ENCODE measurements around the gene PAQR4. TPM values are rescaled to one million over a fixed set of nuclear protein-coding genes. Genes with fewer than 3 reads are reported as not detected.

PAQR4 gene
- total RNA-seq, 2 donors from 2014 or later = 8.8 to 13.2 TPM

GRCh38 chr16:2955438-2955778, 13.7 kb upstream of the PAQR4 start:
- Histone ChIP-seq H3K36me3 (replicated peaks in 1 of 2; ENCODE audit: insufficient read depth in 1 of 2, low read depth in 2 of 2) (no peaks in the 10 kb centered on the region), H3K27ac (no peak overlapping the region), H3K27me3 (no peaks in the 10 kb centered on the region), H3K4me3 (no peak overlapping the region), H3K4me1 (peaks cover 12% of the 10 kb centered on the region), H3K9me3 (no peaks in the 10 kb centered on the region)
- DNase-seq = no peak
- intact Hi-C loops (cut with DNase I) = no loop called here
- TF ChIP-seq POLR2A (IDR thresholded peaks at IDR 0.05) (no peak), CTCF (IDR thresholded peaks at IDR 0.05) (no peak)
- ATAC-seq = no peak
- 69 to 87% methylated on average over 6 of the region's 10 CpGs for WGBS, 2 donors

- Histone ChIP-seq H3K27ac (no peak overlapping the region), H3K36me3 (replicated peaks in 1 of 2; ENCODE audit: insufficient read depth in 1 of 2, low read depth in 2 of 2) (no peaks in the 10 kb centered on the region), H3K9me3 (no peaks in the 10 kb centered on the region), H3K4me1 (peaks cover 12% of the 10 kb centered on the region), H3K4me3 (no peak overlapping the region), H3K27me3 (no peaks in the 10 kb centered on the region)
- intact Hi-C loops (cut with DNase I) = no loop called here
- TF ChIP-seq CTCF (IDR thresholded peaks at IDR 0.05) (no peak), POLR2A (IDR thresholded peaks at IDR 0.05) (no peak)
- 30 to 50% methylated on average over 4 to 20 of the region's 21 CpGs for whole genome bisulfite sequencing, 2 donors
- ATAC-seq (no peak), DNase-seq (no peak)
Observed at GRCh38 chr16:2955779-2956578, 13.2 kb upstream of the PAQR4 start.

GRCh38 chr16:2956579-2956956, 12.6 kb upstream of the PAQR4 start:
- no peak for TF ChIP-seq CTCF (IDR thresholded peaks at IDR 0.05)
- TF ChIP-seq POLR2A (IDR thresholded peaks at IDR 0.05) = no peak
- Histone ChIP-seq H3K27ac (no peak overlapping the region), H3K27me3 (no peaks in the 10 kb centered on the region), H3K36me3 (replicated peaks in 1 of 2; ENCODE audit: insufficient read depth in 1 of 2, low read depth in 2 of 2) (no peaks in the 10 kb centered on the region), H3K4me3 (no peak overlapping the region), H3K9me3 (no peaks in the 10 kb centered on the region), H3K4me1 (peaks cover 12% of the 10 kb centered on the region)
- WGBS, 2 donors = 89 to 95% methylated on average over 8 to 11 of the region's 11 CpGs
- no peak for ATAC-seq
- intact Hi-C loops (cut with DNase I) = no loop called here
- no peak for DNase-seq

GRCh38 chr16:2959206-2959605, 9.9 kb upstream of the PAQR4 start:
- TF ChIP-seq CTCF (IDR thresholded peaks at IDR 0.05) = no peak
- TF ChIP-seq POLR2A (IDR thresholded peaks at IDR 0.05) = no peak
- 21 to 23% methylated on average over 10 of the region's 10 CpGs for WGBS, 2 donors
- intact Hi-C loops (cut with DNase I) = no loop called here
- H3K27ac ChIP-seq = no peak overlapping the region
- peaks cover 0 to 16% of the 10 kb centered on the region in 2 donors for H3K27me3 ChIP-seq
- DNase-seq = peak in 1 of 4 donors; percentile 41
- no peak for ATAC-seq
- H3K4me1 ChIP-seq = peaks cover 18% of the 10 kb centered on the region
- no peaks in the 10 kb centered on the region for H3K9me3 ChIP-seq
- no peak overlapping the region for H3K4me3 ChIP-seq
- H3K36me3 ChIP-seq (replicated peaks in 1 of 2; ENCODE audit: insufficient read depth in 1 of 2, low read depth in 2 of 2) = no peaks in the 10 kb centered on the region

All from body of pancreas (tissue), 4 donors.